Astrocyte of the cerebellum (primary cell): ENCODE results near the gene IL24.
A peak's percentile ranks its signal among the peaks of the same experiment; 100 is the strongest.
"Not testable (repeated sequence)": the region's sequence is repeated elsewhere in the genome, so short reads cannot be mapped to it uniquely, and the experiment has no call there.

ENCODE experiments used
- DNase-seq: peaks from one replicate; pipeline ENCODE4 v3.0.0-alpha.2; 2011; ENCODE audit warnings: low read depth
- H3K4me3 ChIP-seq: 2 replicates; pipeline ENCODE4 v1.5.1; 2011; ENCODE audit warnings: mild to moderate bottlenecking, low read depth, low read length, moderate library complexity
- CTCF ChIP-seq: IDR thresholded peaks from 2 replicates; pipeline ENCODE4 v1.5.1; 2012; ENCODE audit warnings: low read length, low read depth, moderate library complexity, mild to moderate bottlenecking; ENCODE audit errors: missing control alignments
- in situ Hi-C: cut with HindIII; loops from 2 replicates; pipeline ENCODE4 v1.10.0; 2017; ENCODE audit warnings: low sequenced_read_pairs

Gene IL24

GRCh38 chr1:206897175-206897574 lies at the start of gene IL24:
Gene IL24 (plus strand): TSS chr1:206897443. CDS start chr1:206897833, 390 bp downstream.
- no peak for TF ChIP-seq CTCF
- in situ Hi-C loops, result no loop called here
- no peak within 1 kb of the TSS for H3K4me3 ChIP-seq
- DNase-seq, result no peak

- TF ChIP-seq CTCF, result no peak
- in situ Hi-C loops, result no loop called here
- no peak overlapping the region for H3K4me3 ChIP-seq
- no peak for DNase-seq
Observed at GRCh38 chr1:206847946-206848345, 49.3 kb upstream of the IL24 start.

- no peak overlapping the region for H3K4me3 ChIP-seq
- no peak for DNase-seq
- TF ChIP-seq CTCF, result no peak
- in situ Hi-C loops, result no loop called here
Observed at GRCh38 chr1:206850401-206850800, 46.8 kb upstream of the IL24 start.

GRCh38 chr1:206851341-206852010 lies 45.8 kb upstream of the IL24 start:
- no peak for TF ChIP-seq CTCF
- no peak overlapping the region for H3K4me3 ChIP-seq
- in situ Hi-C loops, result no loop called here
- peak; percentile 64 for DNase-seq

GRCh38 chr1:206852662-206853061 lies 44.6 kb upstream of the IL24 start:
- DNase-seq, in situ Hi-C loops, H3K4me3 ChIP-seq: not testable (repeated sequence)

- in situ Hi-C loops, H3K4me3 ChIP-seq, DNase-seq: not testable (repeated sequence)
Observed at GRCh38 chr1:206853696-206854095, 43.5 kb upstream of the IL24 start.

GRCh38 chr1:206854401-206855129 lies 42.7 kb upstream of the IL24 start:
- in situ Hi-C loops, result no loop called here
- H3K4me3 ChIP-seq, result no peak overlapping the region
- no peak for DNase-seq
- TF ChIP-seq CTCF, result no peak
